Measurements from ENCODE around the gene CCDC85C.

CCDC85C gene

GRCh38 chr14:99471731-99472130, 132.3 kb downstream of the CCDC85C start:
- no peak for DNase-seq

- DNase-seq: no peak
Measured at GRCh38 chr14:99468836-99469592, 135.0 kb downstream of the CCDC85C start.

DNA sequence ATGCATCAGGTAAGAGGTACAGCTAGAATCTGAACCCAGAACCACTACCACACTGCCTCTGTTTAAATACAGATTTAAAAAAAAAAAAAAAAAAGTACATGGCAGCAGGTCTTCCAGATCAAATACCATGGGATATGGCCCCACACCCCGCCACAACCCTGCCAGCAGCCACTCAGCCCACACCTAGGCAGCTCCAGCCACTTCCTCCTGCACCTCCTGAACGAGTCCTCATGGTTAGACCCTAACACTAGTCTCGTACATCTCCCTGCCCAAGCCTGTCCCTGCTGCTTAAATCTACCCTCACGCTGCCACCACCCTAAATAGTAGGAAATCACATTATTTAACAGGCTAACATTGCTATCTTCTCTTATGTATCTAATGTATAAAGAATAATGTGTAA, 135.9 kb downstream of the CCDC85C start:
- DNase-seq: no peak

GRCh38 chr14:99467336-99468078, 136.5 kb downstream of the CCDC85C start:
- no peak for DNase-seq

DNA sequence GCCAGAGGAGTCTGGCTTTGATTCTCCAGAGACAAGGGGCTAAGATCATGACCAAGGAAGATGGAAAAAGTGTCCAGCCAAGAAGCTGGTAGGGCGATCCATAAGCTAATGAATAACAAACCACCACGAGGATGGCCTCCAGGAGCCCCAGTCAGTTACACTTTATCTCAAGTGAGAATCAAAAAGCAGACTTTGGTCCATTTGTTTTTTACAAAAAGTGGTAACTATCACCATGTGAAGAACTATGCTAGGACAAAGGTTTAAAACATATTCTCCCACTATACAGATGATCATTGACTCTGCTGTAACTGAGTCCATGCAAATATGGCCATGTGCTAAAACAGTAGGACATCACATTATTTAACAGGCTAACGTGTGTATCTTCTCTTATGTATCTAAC, 137.2 kb downstream of the CCDC85C start:
- no peak for DNase-seq

- DNase-seq: no peak
Measured at GRCh38 chr14:99465288-99465687, 138.7 kb downstream of the CCDC85C start.

DNA sequence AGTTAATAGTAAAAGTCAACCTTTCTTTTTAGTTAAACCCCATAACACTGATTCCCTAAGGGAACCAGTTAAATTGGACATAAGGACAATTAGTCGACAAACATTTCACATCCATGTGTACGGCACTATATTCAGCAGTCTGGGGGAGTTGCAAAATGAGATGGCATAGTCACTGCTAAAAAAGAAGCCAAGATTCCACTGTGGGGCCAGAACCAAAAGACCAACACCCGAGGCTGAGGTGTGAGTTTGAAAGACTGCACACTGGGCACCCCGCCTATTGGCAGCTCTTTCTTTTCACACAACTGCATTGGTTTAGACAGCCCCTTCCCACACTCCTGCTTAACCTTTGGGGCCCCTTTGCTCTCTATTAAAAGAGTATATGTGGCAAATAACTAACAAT, 140.0 kb downstream of the CCDC85C start:
- DNase-seq: no peak

DNA sequence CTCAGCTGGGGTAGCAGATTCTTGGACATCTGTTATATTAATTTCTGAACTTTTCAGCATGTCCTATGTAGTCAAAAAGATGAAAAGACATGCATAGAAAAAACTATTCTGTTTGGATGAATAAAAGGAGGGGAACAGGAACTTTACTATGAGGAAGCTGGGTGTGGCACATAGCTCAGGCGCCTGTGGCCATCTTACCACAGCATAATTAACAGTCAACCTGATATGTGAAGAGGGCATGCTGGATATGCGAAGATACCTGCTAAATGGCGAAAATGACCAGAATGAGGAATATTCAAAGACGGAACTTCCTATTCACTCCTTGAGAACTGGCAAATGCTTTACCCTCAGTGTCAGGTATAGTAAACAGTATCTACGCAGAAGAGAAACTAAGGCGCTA, 141.8 kb downstream of the CCDC85C start:
- no peak for DNase-seq

DNA sequence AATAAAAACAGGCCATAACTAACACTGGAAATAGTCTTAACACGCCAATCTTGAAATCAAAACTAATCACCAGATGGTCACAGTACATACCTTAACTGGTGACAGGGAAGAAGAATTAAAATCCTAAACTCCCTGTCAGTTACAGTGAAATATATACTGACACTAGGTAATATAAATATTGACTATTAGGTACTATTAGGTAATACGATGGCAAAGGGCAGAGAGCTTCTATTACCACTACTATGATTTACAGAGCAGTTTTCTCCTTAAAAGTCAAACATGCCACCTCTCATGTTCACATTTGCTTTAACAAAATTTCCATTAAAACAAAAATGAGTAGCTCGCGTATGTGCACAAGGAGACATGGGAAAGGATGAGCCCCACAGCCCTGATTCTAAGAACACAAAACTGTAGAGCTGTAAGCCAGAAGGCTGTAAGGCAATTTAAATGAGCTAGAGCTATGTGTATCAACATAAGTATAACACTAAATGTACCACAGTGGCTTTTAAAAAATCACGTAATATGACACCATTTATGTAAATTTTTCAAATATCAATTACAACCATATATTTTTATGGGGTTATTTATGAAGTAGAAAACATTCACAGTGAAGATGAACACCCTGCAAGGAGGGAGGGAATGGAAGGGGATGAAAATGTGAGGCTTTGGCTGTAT, 142.5 kb downstream of the CCDC85C start:
- DNase-seq: no peak

- no peak for DNase-seq
Measured at GRCh38 chr14:99460793-99461192, 143.2 kb downstream of the CCDC85C start.

DNA sequence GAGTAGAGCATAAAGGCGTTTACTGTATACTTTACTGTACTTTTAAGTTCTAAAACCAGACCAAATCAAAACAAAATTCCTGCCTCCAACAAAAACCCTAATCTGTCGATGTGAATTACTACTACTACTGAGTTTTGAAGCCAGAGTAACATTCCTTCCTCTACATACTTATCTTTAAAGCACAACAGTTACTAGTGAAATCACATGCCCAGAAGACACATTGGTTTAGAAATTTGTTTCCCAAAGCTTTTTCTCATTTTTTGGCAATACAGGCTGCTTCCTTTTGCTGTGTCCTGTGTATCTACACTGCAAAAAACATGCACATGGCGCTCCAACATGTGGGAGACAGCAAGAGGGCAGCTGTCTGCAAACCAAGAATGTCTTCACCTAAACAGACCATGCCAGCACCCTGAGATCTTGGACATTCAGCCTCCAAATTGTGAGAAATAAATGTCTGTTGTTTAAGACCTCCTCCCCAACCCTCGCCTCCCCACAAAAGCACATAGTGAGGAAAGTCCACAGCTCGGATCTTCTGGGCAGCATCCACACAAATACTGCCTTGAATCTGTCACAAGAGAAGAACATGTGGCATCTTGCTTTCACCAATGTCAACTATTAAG, 144.4 kb downstream of the CCDC85C start:
- no peak for DNase-seq

GRCh38 chr14:99454246-99454645, 149.8 kb downstream of the CCDC85C start:
- no peak for DNase-seq

DNA sequence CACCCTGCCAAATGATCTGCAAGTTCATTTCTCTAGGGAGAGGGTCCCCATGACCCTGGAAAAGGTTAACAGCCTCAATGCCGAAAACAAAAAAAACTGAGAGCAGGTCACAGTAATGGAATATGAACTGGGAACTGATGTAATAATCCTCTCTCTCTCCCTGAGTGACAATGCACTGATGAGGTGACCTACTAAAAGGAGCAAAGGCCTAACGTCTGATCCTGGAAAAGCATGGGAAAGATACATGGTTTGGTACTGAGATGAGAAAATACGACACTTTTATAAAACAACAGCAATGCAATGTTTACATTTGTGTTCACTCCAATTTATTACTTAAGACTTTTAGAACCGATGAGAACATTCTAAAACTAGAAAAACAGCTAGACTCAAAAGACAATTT, 151.0 kb downstream of the CCDC85C start:
- DNase-seq: no peak

DNA sequence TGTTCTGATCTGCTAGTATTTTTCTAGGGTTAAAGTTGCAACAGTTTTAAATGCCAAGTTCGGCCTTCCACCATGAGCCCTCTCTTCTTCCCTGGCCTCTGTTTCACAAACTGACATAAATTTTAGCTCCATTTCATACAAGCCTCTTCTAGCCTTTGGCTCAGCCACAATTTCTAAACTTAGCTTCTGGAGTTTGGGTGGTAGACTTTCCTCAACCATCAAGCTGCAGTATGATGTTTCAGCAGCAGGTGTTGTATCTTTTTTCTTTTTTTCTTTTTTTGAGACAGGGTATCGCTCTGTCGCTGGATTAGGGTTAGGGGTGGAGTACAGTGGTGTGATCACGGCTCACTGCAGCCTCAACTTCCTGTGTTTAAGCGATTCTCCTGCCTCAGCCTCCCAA, 152.8 kb downstream of the CCDC85C start:
- no peak for DNase-seq

DNA sequence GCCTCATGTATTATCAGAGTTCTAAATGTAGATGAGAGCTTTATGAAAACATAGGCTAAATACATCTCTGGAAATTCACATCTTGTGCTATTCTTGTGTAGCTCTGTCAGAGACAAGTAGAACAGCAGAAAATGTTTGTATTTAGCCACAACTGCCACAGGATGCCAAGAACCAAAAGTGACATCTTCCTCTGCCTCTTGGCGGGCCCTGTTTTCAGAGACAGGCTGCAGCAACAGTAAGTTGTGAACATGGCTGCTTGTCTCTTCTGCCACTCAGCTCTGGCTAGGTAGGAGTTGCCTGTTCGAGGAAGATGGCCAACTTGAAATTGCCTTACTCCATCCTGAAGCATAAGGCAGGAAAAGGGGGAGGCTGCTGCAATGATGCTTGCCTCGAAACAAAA, 153.7 kb downstream of the CCDC85C start:
- no peak for DNase-seq

All from suppressor macrophage (primary cell).